GM23338 (cell line): ENCODE results near the gene LRRC58. TPM values are rescaled to one million over a fixed set of nuclear protein-coding genes. Genes with fewer than 3 reads are reported as not detected.

Experiments
- ATAC-seq: fragments of 200-7000 bp; cut with Tn5 transposase; 3 replicates; pipeline ENCODE4 v1.9.1; 2020
- DNase-seq: peaks from one replicate; pipeline ENCODE4 v3.0.0-alpha.2; 2015; ENCODE audit warnings: low spot score
- H2AFZ ChIP-seq: fragments of 200-600 bp; sonication (generic); 2 replicates; pipeline ENCODE4 v1.8.0; 2016; ENCODE audit warnings: antibody characterized with exemption, mild to moderate bottlenecking, moderate library complexity
- H3F3A ChIP-seq: fragments of 200-600 bp; sonication (generic); replicated peaks from 2 replicates; pipeline ENCODE4 v1.8.0; 2017; ENCODE audit warnings: antibody characterized with exemption, mixed run types, low read depth
- H3K27ac ChIP-seq: fragments of 200-600 bp; sonication (generic); 2 replicates; pipeline ENCODE4 v1.6.1; 2016; ENCODE audit warnings: low read depth
- H3K27me3 ChIP-seq: fragments of 200-600 bp; sonication (generic); 2 replicates; pipeline ENCODE4 v1.8.0; 2016; ENCODE audit warnings: mild to moderate bottlenecking, mixed run types, moderate library complexity; ENCODE audit not compliant: insufficient read depth
- H3K36me3 ChIP-seq: fragments of 200-600 bp; sonication (generic); 2 replicates; pipeline ENCODE4 v1.8.0; 2016; ENCODE audit warnings: mild to moderate bottlenecking; ENCODE audit not compliant: insufficient read depth
- H3K4me1 ChIP-seq: fragments of 200-600 bp; sonication (generic); 2 replicates; pipeline ENCODE4 v1.8.0; 2016; ENCODE audit warnings: mild to moderate bottlenecking, moderate library complexity; ENCODE audit not compliant: insufficient read depth
- H3K4me2 ChIP-seq: fragments of 200-600 bp; sonication (generic); 2 replicates; pipeline ENCODE4 v1.7.1; 2017; ENCODE audit warnings: mixed run types
- H3K4me3 ChIP-seq: fragments of 200-600 bp; sonication (generic); 2 replicates; pipeline ENCODE4 v1.6.1; 2016; ENCODE audit warnings: mixed run types
- H3K79me2 ChIP-seq: fragments of 200-600 bp; sonication (generic); replicated peaks from 2 replicates; pipeline ENCODE4 v1.8.0; 2017; ENCODE audit warnings: mild to moderate bottlenecking; ENCODE audit not compliant: insufficient read depth
- H3K9me2 ChIP-seq: fragments of 200-600 bp; sonication (generic); 2 replicates; pipeline ENCODE4 v1.8.0; 2017; ENCODE audit not compliant: insufficient read depth
- H4K20me1 ChIP-seq: fragments of 200-600 bp; sonication (generic); replicated peaks from 2 replicates; pipeline ENCODE4 v1.8.0; 2017; ENCODE audit warnings: mild to moderate bottlenecking; ENCODE audit not compliant: insufficient read depth
- H3K27ac Mint-ChIP-seq: 2 replicates; pipeline ENCODE4 v1.8.0; 2020; ENCODE audit warnings: inconsistent platforms, mild to moderate bottlenecking, moderate library complexity, mixed read lengths
- H3K27me3 Mint-ChIP-seq: 3 replicates; pipeline ENCODE4 v1.8.0; 2022; ENCODE audit warnings: low read depth, mild to moderate bottlenecking, moderate library complexity, mixed read lengths, inconsistent platforms; ENCODE audit not compliant: insufficient read depth, poor library complexity
- H3K36me3 Mint-ChIP-seq: 3 replicates; pipeline ENCODE4 v1.8.0; 2021; ENCODE audit warnings: low read depth, mild to moderate bottlenecking, inconsistent platforms, moderate library complexity, mixed read lengths
- H3K4me1 Mint-ChIP-seq: 3 replicates; pipeline ENCODE4 v1.8.0; 2020; ENCODE audit warnings: mild to moderate bottlenecking, inconsistent platforms, mixed read lengths
- H3K4me3 Mint-ChIP-seq: 3 replicates; pipeline ENCODE4 v1.8.0; 2021; ENCODE audit warnings: moderate library complexity, mild to moderate bottlenecking, inconsistent platforms, mixed read lengths
- H3K9me3 Mint-ChIP-seq: 3 replicates; pipeline ENCODE4 v1.8.0; 2020; ENCODE audit warnings: moderate library complexity, mild to moderate bottlenecking, inconsistent platforms, mixed read lengths
- CREB1 ChIP-seq: fragments of 250-450 bp; sonication (Bioruptor Pico); IDR thresholded peaks from 2 replicates; pipeline ENCODE4 v1.5.0; 2020; ENCODE audit warnings: low read depth, mild to moderate bottlenecking, moderate library complexity
- EZH2 ChIP-seq: fragments of 200-600 bp; sonication (generic); IDR thresholded peaks from one replicate; pipeline ENCODE4 v1.8.0; 2017; ENCODE audit warnings: antibody characterized with exemption, mild to moderate bottlenecking, low read depth; ENCODE audit not compliant: unreplicated experiment
- EZH2phosphoT487 ChIP-seq: fragments of 200-600 bp; sonication (generic); IDR thresholded peaks from one replicate; pipeline ENCODE4 v1.8.1; 2018; ENCODE audit warnings: antibody characterized with exemption; ENCODE audit not compliant: unreplicated experiment
- NANOG ChIP-seq: IDR thresholded peaks from 2 replicates; pipeline ENCODE4 v1.6.1; 2016; ENCODE audit warnings: antibody characterized with exemption, borderline replicate concordance
- STAT1 ChIP-seq: IDR thresholded peaks from one replicate; pipeline ENCODE4 v1.6.1; 2016; ENCODE audit warnings: antibody characterized with exemption; ENCODE audit not compliant: unreplicated experiment
- polyA plus RNA-seq: library from polyadenylated mRNA; unstranded; fragments of >200 nt; fragmentation: Nextera tagmentation; extraction: Ambion mirVana; gene quantifications from 2 replicates; pipeline ENCODE4 v1.2.1, GENCODE V29; 2016
- total RNA-seq: library from RNA; depleted of rRNA; stranded (reverse); fragments of >200 nt; shearing (Covaris generic); gene quantifications from 2 replicates; pipeline ENCODE4 v1.2.3, GENCODE V29; 2014
- TF ChIP-seq, protein P1 (sequence below): fragments of 250-450 bp; sonication (Bioruptor Pico); IDR thresholded peaks from 2 replicates; pipeline ENCODE4 v1.5.0; 2020; ENCODE audit warnings: mild to moderate bottlenecking, moderate library complexity
- TF ChIP-seq, protein P2 (sequence below), 2 experiments: fragments of 200-600 bp in 1 of 2; sonication (generic) in 1 of 2; conservative IDR thresholded peaks; 2 replicates each; pipeline versions ENCODE4 v1.5.1 to v1.6.1; 2016 to 2017; ENCODE audit warnings: antibody characterized with exemption in 2 of 2, low read depth in 2 of 2, mild to moderate bottlenecking in 2 of 2, moderate library complexity in 1 of 2

Gene LRRC58
- total and polyA plus RNA-seq, 2 experiments from 2014 or later: 7.0 to 23.8 TPM

DNA sequence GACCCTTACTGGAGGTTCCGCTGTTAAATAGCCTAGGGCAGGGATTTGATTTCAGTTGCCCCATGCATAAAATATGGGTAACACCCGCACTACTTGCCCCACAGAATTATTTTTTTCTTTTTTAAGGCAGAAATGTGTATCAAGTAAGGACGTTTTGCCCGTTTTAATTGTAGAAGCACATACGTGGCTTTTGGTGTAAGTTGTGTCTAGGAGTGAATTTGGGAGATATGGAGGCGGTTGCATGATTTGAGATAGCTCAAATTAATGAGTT, 636 bp upstream of the LRRC58 start (continued):
- TF ChIP-seq, protein P1, sequence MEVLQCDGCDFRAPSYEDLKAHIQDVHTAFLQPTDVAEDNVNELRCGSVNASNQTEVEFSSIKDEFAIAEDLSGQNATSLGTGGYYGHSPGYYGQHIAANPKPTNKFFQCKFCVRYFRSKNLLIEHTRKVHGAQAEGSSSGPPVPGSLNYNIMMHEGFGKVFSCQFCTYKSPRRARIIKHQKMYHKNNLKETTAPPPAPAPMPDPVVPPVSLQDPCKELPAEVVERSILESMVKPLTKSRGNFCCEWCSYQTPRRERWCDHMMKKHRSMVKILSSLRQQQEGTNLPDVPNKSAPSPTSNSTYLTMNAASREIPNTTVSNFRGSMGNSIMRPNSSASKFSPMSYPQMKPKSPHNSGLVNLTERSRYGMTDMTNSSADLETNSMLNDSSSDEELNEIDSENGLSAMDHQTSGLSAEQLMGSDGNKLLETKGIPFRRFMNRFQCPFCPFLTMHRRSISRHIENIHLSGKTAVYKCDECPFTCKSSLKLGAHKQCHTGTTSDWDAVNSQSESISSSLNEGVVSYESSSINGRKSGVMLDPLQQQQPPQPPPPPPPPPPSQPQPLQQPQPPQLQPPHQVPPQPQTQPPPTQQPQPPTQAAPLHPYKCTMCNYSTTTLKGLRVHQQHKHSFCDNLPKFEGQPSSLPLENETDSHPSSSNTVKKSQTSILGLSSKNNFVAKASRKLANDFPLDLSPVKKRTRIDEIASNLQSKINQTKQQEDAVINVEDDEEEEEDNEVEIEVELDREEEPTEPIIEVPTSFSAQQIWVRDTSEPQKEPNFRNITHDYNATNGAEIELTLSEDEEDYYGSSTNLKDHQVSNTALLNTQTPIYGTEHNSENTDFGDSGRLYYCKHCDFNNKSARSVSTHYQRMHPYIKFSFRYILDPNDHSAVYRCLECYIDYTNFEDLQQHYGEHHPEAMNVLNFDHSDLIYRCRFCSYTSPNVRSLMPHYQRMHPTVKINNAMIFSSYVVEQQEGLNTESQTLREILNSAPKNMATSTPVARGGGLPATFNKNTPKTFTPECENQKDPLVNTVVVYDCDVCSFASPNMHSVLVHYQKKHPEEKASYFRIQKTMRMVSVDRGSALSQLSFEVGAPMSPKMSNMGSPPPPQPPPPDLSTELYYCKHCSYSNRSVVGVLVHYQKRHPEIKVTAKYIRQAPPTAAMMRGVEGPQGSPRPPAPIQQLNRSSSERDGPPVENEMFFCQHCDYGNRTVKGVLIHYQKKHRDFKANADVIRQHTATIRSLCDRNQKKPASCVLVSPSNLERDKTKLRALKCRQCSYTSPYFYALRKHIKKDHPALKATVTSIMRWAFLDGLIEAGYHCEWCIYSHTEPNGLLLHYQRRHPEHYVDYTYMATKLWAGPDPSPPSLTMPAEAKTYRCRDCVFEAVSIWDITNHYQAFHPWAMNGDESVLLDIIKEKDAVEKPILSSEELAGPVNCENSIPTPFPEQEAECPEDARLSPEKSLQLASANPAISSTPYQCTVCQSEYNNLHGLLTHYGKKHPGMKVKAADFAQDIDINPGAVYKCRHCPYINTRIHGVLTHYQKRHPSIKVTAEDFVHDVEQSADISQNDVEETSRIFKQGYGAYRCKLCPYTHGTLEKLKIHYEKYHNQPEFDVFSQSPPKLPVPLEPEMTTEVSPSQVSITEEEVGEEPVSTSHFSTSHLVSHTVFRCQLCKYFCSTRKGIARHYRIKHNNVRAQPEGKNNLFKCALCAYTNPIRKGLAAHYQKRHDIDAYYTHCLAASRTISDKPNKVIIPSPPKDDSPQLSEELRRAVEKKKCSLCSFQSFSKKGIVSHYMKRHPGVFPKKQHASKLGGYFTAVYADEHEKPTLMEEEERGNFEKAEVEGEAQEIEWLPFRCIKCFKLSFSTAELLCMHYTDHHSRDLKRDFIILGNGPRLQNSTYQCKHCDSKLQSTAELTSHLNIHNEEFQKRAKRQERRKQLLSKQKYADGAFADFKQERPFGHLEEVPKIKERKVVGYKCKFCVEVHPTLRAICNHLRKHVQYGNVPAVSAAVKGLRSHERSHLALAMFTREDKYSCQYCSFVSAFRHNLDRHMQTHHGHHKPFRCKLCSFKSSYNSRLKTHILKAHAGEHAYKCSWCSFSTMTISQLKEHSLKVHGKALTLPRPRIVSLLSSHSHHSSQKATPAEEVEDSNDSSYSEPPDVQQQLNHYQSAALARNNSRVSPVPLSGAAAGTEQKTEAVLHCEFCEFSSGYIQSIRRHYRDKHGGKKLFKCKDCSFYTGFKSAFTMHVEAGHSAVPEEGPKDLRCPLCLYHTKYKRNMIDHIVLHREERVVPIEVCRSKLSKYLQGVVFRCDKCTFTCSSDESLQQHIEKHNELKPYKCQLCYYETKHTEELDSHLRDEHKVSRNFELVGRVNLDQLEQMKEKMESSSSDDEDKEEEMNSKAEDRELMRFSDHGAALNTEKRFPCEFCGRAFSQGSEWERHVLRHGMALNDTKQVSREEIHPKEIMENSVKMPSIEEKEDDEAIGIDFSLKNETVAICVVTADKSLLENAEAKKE (CRISPR knock-in tag): no peak
- TF ChIP-seq STAT1: no peak
- TF ChIP-seq NANOG: no peak
- TF ChIP-seq EZH2: no peak
- no peak for TF ChIP-seq EZH2phosphoT487
- TF ChIP-seq, protein P2, sequence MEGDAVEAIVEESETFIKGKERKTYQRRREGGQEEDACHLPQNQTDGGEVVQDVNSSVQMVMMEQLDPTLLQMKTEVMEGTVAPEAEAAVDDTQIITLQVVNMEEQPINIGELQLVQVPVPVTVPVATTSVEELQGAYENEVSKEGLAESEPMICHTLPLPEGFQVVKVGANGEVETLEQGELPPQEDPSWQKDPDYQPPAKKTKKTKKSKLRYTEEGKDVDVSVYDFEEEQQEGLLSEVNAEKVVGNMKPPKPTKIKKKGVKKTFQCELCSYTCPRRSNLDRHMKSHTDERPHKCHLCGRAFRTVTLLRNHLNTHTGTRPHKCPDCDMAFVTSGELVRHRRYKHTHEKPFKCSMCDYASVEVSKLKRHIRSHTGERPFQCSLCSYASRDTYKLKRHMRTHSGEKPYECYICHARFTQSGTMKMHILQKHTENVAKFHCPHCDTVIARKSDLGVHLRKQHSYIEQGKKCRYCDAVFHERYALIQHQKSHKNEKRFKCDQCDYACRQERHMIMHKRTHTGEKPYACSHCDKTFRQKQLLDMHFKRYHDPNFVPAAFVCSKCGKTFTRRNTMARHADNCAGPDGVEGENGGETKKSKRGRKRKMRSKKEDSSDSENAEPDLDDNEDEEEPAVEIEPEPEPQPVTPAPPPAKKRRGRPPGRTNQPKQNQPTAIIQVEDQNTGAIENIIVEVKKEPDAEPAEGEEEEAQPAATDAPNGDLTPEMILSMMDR (conservative IDR thresholded peaks at IDR 0.05; ENCODE audit: low read depth in 2 of 2): no peak

DNA sequence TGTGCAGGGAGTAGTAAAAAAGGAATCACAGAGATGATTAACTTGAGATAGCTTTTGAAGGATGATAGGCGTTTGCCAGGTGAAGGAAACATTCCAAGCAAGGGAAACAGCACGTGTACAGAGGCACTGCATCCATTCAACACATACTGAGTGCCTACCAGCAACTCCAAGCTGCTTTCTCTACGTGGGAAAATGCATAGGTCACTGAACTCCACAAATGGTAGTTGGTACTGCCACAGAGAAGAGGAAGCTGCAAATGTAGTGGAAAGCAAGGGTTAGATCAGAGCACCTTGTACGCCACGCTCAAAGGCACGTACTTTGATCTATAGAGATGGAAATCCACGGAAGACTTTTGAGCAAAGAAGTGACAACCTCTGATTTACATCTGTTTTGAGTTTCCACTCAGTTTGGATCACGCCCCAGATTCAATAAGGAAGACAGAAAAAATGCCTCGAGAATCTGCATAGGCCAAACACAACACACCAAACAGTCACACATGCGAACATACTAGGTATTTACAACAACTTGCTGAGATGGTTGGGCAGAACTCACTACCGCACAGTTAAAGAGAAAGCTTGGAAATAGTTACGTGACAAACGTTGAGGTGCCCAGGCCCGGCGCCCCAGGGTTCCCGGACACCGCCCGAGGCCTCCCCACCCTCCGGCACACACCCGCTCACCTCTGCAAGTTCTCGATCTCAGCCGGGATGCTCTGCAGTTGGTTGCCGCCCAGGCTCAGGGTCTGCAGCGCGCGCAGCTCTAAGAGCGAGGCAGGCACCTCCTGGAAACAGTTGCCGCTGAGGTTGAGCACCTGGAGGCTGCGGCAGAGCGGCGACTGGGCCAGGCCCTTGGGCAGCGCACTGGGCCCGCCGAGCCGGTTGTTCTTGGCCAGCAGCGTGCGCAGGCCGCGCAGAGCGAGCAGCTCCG, 826 bp downstream of the LRRC58 start:
- Histone ChIP-seq H3K9me2 (no peaks in the 10 kb centered on the region), H3K36me3 (no peaks in the 10 kb centered on the region), H3K4me1 (peaks cover 10% of the 10 kb centered on the region), H2AFZ (peak overlapping the region; percentile 87), H3F3A (no peaks in the 10 kb centered on the region; the same call in 1 of the 2 replicates), H3K27me3 (peaks cover 22% of the 10 kb centered on the region), H4K20me1 (peaks cover 4% of the 10 kb centered on the region), H3K27ac (no peak overlapping the region), H3K79me2 (peaks cover 47% of the 10 kb centered on the region), H3K4me2 (peak overlapping the region; percentile 93), H3K4me3 (peak overlapping the region; percentile 84)
- Mint-ChIP-seq H3K4me1 (peaks cover 21% of the 10 kb centered on the region), H3K9me3 (no peaks in the 10 kb centered on the region), H3K27me3 (peaks cover 9% of the 10 kb centered on the region), H3K36me3 (peaks cover 13% of the 10 kb centered on the region), H3K4me3 (peak overlapping the region; percentile 89), H3K27ac (no peak overlapping the region)
- ATAC-seq (peak; percentile 82), DNase-seq (peak; percentile 80)
- TF ChIP-seq CREB1 (CRISPR knock-in tag): no peak
- no peak for TF ChIP-seq NANOG
- no peak for TF ChIP-seq EZH2phosphoT487
